Measurements from ENCODE around the gene RIMKLB.

- TF ChIP-seq POLR2A (IDR thresholded peaks at IDR 0.05; ENCODE audit: low read depth): no peak
- TF ChIP-seq CTCF (IDR thresholded peaks at IDR 0.05): no peak
- no peak for TF ChIP-seq EP300 (IDR thresholded peaks at IDR 0.05)
- no peak for TF ChIP-seq POLR2AphosphoS5 (IDR thresholded peaks at IDR 0.05)
Measured at GRCh38 chr12:8702159-8702558, 4.4 kb downstream of the RIMKLB start.
